ENCODE results near the gene TPMT. TPM values are rescaled to one million over a fixed set of nuclear protein-coding genes. Genes with fewer than 3 reads are reported as not detected.
A peak's percentile ranks its signal among the peaks of the same experiment; 100 is the strongest.

Gene TPMT
- total and polyA plus RNA-seq, 2 of the 13 experiments (the other 11 are each of a cell fraction or from before 2014, with no cell fraction given), result 11.1 to 22.8 TPM

DNA sequence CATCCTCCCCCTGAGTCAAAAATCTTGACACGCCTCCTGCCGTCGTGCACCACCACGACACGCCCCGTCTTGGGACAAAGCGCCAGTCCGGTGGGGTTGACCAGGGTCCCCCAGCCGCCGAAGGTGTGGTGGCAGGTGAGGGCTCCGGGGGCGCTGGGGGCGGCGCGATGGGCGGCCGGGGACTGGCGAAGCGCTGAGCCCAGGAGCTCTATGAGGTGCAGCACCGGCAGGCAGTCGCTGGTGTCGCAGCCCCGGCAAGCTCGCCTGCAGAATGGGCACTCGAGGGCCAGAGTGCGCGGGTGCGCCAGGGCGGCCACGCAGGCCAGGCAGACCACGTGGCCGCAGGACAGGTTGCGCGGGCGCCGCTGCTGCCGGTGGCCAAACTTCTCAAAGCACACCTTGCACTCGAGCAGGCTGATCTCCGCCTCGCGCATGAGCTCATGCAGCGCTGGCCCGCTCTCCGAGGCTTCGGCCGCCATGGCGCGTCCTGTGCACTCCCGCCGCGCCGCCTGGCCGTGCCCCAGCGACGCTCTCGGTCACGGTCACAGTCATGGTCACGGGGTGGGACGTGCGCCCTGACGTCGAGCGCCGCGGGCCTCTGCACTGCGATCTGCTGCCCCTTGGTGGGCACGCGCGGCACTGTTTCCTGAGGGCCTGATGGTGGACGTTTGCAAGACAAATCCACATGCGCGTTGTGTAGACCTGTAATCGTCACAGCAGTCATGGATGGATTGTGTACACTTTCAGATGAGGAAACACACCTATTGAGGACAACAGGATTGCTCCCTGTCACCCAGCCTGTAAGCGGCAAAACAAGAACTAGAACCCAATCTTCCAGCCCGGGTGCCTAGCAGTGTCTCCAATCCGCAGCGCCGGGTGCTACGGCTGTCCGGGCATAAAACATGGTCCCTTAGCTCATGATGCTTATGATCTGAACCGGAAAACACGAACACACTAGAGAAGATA, 32.5 kb downstream of the TPMT start, which contains the start of gene NHLRC1 (continued):
- peak; percentile 97 for TF ChIP-seq AKAP8 (CRISPR knock-in tag; IDR thresholded peaks at IDR 0.05)
- peak; percentile 89; the same call in 1 of the 2 replicates for TF ChIP-seq ZNF235 (CRISPR knock-in tag; IDR thresholded peaks at IDR 0.05; ENCODE audit: borderline replicate concordance)
- peak; percentile 89 for TF ChIP-seq YY1 (IDR thresholded peaks at IDR 0.05; ENCODE audit: insufficient read depth, insufficient replicate concordance, low read depth, low read length)
- peak; percentile 99 for TF ChIP-seq STAG1 (CRISPR knock-in tag; IDR thresholded peaks at IDR 0.05)
- TF ChIP-seq, protein P1, sequence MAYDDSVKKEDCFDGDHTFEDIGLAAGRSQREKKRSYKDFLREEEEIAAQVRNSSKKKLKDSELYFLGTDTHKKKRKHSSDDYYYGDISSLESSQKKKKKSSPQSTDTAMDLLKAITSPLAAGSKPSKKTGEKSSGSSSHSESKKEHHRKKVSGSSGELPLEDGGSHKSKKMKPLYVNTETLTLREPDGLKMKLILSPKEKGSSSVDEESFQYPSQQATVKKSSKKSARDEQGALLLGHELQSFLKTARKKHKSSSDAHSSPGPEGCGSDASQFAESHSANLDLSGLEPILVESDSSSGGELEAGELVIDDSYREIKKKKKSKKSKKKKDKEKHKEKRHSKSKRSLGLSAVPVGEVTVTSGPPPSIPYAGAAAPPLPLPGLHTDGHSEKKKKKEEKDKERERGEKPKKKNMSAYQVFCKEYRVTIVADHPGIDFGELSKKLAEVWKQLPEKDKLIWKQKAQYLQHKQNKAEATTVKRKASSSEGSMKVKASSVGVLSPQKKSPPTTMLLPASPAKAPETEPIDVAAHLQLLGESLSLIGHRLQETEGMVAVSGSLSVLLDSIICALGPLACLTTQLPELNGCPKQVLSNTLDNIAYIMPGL (CRISPR knock-in tag; IDR thresholded peaks at IDR 0.05; ENCODE audit: borderline replicate concordance in 1 of 2, low read depth in 1 of 2), result peak; percentile 98 to 99
- TF ChIP-seq ZNF556 (CRISPR knock-in tag; IDR thresholded peaks at IDR 0.05; ENCODE audit: borderline replicate concordance), result peak; percentile 96
- TF ChIP-seq, protein P2, sequence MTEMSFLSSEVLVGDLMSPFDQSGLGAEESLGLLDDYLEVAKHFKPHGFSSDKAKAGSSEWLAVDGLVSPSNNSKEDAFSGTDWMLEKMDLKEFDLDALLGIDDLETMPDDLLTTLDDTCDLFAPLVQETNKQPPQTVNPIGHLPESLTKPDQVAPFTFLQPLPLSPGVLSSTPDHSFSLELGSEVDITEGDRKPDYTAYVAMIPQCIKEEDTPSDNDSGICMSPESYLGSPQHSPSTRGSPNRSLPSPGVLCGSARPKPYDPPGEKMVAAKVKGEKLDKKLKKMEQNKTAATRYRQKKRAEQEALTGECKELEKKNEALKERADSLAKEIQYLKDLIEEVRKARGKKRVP (CRISPR knock-in tag; IDR thresholded peaks at IDR 0.05), result peak in 1 of 2 experiments; percentile 84; a peak in 2 of 4 replicates
- TF ChIP-seq, protein P3, sequence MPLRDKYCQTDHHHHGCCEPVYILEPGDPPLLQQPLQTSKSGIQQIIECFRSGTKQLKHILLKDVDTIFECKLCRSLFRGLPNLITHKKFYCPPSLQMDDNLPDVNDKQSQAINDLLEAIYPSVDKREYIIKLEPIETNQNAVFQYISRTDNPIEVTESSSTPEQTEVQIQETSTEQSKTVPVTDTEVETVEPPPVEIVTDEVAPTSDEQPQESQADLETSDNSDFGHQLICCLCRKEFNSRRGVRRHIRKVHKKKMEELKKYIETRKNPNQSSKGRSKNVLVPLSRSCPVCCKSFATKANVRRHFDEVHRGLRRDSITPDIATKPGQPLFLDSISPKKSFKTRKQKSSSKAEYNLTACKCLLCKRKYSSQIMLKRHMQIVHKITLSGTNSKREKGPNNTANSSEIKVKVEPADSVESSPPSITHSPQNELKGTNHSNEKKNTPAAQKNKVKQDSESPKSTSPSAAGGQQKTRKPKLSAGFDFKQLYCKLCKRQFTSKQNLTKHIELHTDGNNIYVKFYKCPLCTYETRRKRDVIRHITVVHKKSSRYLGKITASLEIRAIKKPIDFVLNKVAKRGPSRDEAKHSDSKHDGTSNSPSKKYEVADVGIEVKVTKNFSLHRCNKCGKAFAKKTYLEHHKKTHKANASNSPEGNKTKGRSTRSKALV (CRISPR knock-in tag; IDR thresholded peaks at IDR 0.05), result peak; percentile 94
- TF ChIP-seq SCMH1 (CRISPR knock-in tag; IDR thresholded peaks at IDR 0.05; ENCODE audit: borderline replicate concordance), result no peak
- peak; percentile 82; the same call in 1 of the 2 replicates for TF ChIP-seq ZFP1 (CRISPR knock-in tag; IDR thresholded peaks at IDR 0.05)
- TF ChIP-seq GLI4 (CRISPR knock-in tag; IDR thresholded peaks at IDR 0.05; ENCODE audit: borderline replicate concordance), result 0 out of 2 replicates have a peak, but pooled peaks have one; percentile 14
- TF ChIP-seq FOXO1 (CRISPR knock-in tag; IDR thresholded peaks at IDR 0.05), result peak; percentile 92
- TF ChIP-seq, protein P4, sequence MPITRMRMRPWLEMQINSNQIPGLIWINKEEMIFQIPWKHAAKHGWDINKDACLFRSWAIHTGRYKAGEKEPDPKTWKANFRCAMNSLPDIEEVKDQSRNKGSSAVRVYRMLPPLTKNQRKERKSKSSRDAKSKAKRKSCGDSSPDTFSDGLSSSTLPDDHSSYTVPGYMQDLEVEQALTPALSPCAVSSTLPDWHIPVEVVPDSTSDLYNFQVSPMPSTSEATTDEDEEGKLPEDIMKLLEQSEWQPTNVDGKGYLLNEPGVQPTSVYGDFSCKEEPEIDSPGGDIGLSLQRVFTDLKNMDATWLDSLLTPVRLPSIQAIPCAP (CRISPR knock-in tag; IDR thresholded peaks at IDR 0.05; ENCODE audit: low read depth), result peak; percentile 90; the same call in 1 of the 2 replicates
- TF ChIP-seq, protein P5, sequence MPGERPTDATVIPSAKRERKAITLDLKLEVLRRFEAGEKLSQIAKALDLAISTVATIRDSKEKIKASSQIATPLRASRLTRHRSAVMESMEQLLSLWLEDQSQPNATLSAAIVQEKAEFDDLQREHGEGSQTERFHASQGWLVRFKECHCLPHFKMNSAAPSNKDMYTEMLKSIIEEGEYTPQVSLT (CRISPR knock-in tag; IDR thresholded peaks at IDR 0.05; ENCODE audit: borderline replicate concordance, low read depth), result no peak
- TF ChIP-seq ZNF543 (CRISPR knock-in tag; IDR thresholded peaks at IDR 0.05), result peak; percentile 92
- TF ChIP-seq MED8 (CRISPR knock-in tag; IDR thresholded peaks at IDR 0.05; ENCODE audit: insufficient replicate concordance), result peak; percentile 70
- TF ChIP-seq MLLT10 (CRISPR knock-in tag; IDR thresholded peaks at IDR 0.05), result no peak
- TF ChIP-seq, protein P6, sequence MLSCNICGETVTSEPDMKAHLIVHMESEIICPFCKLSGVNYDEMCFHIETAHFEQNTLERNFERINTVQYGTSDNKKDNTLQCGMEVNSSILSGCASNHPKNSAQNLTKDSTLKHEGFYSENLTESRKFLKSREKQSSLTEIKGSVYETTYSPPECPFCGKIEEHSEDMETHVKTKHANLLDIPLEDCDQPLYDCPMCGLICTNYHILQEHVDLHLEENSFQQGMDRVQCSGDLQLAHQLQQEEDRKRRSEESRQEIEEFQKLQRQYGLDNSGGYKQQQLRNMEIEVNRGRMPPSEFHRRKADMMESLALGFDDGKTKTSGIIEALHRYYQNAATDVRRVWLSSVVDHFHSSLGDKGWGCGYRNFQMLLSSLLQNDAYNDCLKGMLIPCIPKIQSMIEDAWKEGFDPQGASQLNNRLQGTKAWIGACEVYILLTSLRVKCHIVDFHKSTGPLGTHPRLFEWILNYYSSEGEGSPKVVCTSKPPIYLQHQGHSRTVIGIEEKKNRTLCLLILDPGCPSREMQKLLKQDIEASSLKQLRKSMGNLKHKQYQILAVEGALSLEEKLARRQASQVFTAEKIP (CRISPR knock-in tag; IDR thresholded peaks at IDR 0.05; ENCODE audit: borderline replicate concordance), result no peak
- TF ChIP-seq ZNF883 (CRISPR knock-in tag; IDR thresholded peaks at IDR 0.05; ENCODE audit: not compliant biosample characterization), result peak; percentile 95

Measured in HepG2 (cell line).